Measurements from ENCODE around the gene ETS2.
A peak's percentile ranks its signal among the peaks of the same experiment; 100 is the strongest.

ETS2 gene

GRCh38 chr21:38802050-38803026 lies 3.4 kb upstream of the ETS2 start:
- Histone ChIP-seq H3K9ac (ENCODE audit: low read length) (no peak overlapping the region), H3K27ac (ENCODE audit: low read length) (no peak overlapping the region), H3K4me2 (ENCODE audit: low read length) (no peak overlapping the region), H3K36me3 (replicated peaks; ENCODE audit: low read depth, low read length) (peaks cover 2% of the 10 kb centered on the region), H3K4me1 (ENCODE audit: low read length) (peaks cover 35% of the 10 kb centered on the region), H3K79me2 (ENCODE audit: low read length) (peaks cover 16% of the 10 kb centered on the region), H2AFZ (ENCODE audit: low read depth, low read length) (no peak overlapping the region), H3K4me3 (ENCODE audit: low read length) (no peak overlapping the region), H3K27me3 (ENCODE audit: low read depth, low read length) (peaks cover 2% of the 10 kb centered on the region; the same call in 1 of the 2 replicates), H4K20me1 (ENCODE audit: insufficient read depth, low read length) (peaks cover under 1% of the 10 kb centered on the region; the same call in 1 of the 2 replicates), H3K9me3 (ENCODE audit: insufficient read depth, low read length) (no peaks in the 10 kb centered on the region)
- TF ChIP-seq CTCF (IDR thresholded peaks at IDR 0.05; ENCODE audit: low read depth, low read length) = no peak
- TF ChIP-seq EZH2phosphoT487 (IDR thresholded peaks at IDR 0.05; ENCODE audit: low read depth) = no peak

DNA sequence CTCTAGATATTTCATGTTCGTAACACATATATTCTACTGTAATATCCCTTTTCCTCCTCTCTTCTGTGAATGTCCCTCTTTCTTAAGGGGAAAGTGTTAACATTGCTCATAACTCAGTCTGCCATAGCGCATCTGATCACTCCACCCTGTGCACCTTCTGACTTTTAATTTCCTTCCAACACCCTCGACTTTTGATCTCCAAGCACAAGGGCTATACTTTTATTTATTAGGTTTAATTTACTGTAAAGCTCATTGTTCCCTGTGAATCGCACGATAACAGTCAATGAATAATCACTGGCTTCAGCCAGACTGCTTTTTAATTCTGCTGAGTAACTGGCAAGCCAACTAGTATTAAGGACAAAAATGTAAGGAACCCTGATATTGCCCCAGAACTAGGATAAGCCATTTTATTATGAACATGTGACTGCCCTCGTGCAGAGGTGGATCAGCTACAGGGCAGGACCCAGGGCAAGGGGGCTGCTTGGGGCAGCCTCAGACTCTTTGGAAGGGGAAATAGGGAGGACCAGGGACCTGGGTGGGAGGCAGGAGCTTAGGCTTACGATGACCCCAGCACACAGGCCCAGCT lies 2.6 kb upstream of the ETS2 start:
- Histone ChIP-seq H2AFZ (ENCODE audit: low read depth, low read length) (no peak overlapping the region), H3K4me3 (ENCODE audit: low read length) (no peak overlapping the region), H3K36me3 (replicated peaks; ENCODE audit: low read depth, low read length) (peaks cover 10% of the 10 kb centered on the region), H4K20me1 (ENCODE audit: insufficient read depth, low read length) (peaks cover 9% of the 10 kb centered on the region), H3K4me2 (ENCODE audit: low read length) (no peak overlapping the region), H3K27me3 (ENCODE audit: low read depth, low read length) (peaks cover 2% of the 10 kb centered on the region; the same call in 1 of the 2 replicates), H3K9me3 (ENCODE audit: insufficient read depth, low read length) (no peaks in the 10 kb centered on the region), H3K27ac (ENCODE audit: low read length) (no peak overlapping the region), H3K4me1 (ENCODE audit: low read length) (peaks cover 38% of the 10 kb centered on the region), H3K79me2 (ENCODE audit: low read length) (peaks cover 24% of the 10 kb centered on the region), H3K9ac (ENCODE audit: low read length) (no peak overlapping the region)
- TF ChIP-seq EZH2phosphoT487 (IDR thresholded peaks at IDR 0.05; ENCODE audit: low read depth) (no peak), CTCF (IDR thresholded peaks at IDR 0.05; ENCODE audit: low read depth, low read length) (no peak)

GRCh38 chr21:38804030-38804788 lies 1.5 kb upstream of the ETS2 start:
- no peaks in the 10 kb centered on the region for H3K9me3 ChIP-seq (ENCODE audit: insufficient read depth, low read length)
- H3K27ac ChIP-seq (ENCODE audit: low read length) = no peak overlapping the region
- H3K9ac ChIP-seq (ENCODE audit: low read length) = peak overlapping the region; percentile 93; the same call in 1 of the 2 replicates
- H3K27me3 ChIP-seq (ENCODE audit: low read depth, low read length) = peaks cover 2% of the 10 kb centered on the region; the same call in 1 of the 2 replicates
- peak overlapping the region; percentile 94 for H3K4me2 ChIP-seq (ENCODE audit: low read length)
- H3K4me1 ChIP-seq (ENCODE audit: low read length) = peaks cover 38% of the 10 kb centered on the region
- H3K4me3 ChIP-seq (ENCODE audit: low read length) = peak overlapping the region; percentile 94
- TF ChIP-seq EZH2phosphoT487 (IDR thresholded peaks at IDR 0.05; ENCODE audit: low read depth) (no peak), CTCF (IDR thresholded peaks at IDR 0.05; ENCODE audit: low read depth, low read length) (no peak)
- H3K79me2 ChIP-seq (ENCODE audit: low read length) = peaks cover 32% of the 10 kb centered on the region
- peaks cover 15% of the 10 kb centered on the region for H4K20me1 ChIP-seq (ENCODE audit: insufficient read depth, low read length)
- H3K36me3 ChIP-seq (replicated peaks; ENCODE audit: low read depth, low read length) = peaks cover 19% of the 10 kb centered on the region
- H2AFZ ChIP-seq (ENCODE audit: low read depth, low read length) = 0 out of 2 replicates have a peak overlapping the region, but pooled peaks have one; percentile 36
